Pancreas (tissue), 10 donors: ENCODE results near the gene LSM10. TPM values are rescaled to one million over a fixed set of nuclear protein-coding genes. Genes with fewer than 3 reads are reported as not detected.

Source experiments
- ATAC-seq, 4 donors: fragments of 200-7000 bp; cut with Tn5 transposase; one replicate each; pipeline versions ENCODE4 v1.8.0 to v1.9.1; 2020; ENCODE audit warnings: mild to moderate bottlenecking in 4 of 4, moderate library complexity in 4 of 4
- DNase-seq, 6 donors: peaks; one replicate each; pipeline ENCODE4 v3.0.0-alpha.2; 2020
- FAIRE-seq: peaks from 2 replicates; lab custom pipeline; 2012; peaks lifted over from hg19 to GRCh38; lab: Jason Lieb, UNC
- H3K27ac ChIP-seq, 4 donors: fragments of 200-600 bp; sonication (generic); 1 replicate in 3 of 4; 2 replicates in 1 of 4; pipeline versions ENCODE4 v1.5.0 to v1.8.0; 2020
- H3K27me3 ChIP-seq, 4 donors: fragments of 200-600 bp; one replicate each; pipeline ENCODE4 v1.8.0; 2021
- H3K36me3 ChIP-seq, 3 donors: fragments of 200-600 bp; sonication (generic) in 1 of 3; one replicate each; pipeline versions ENCODE4 v1.5.0 to v1.8.0; 2020 to 2021
- H3K4me1 ChIP-seq, 3 donors: fragments of 200-600 bp; one replicate each; pipeline ENCODE4 v1.8.0; 2021
- H3K4me3 ChIP-seq, 4 donors: fragments of 200-600 bp; sonication (generic) in 2 of 4; one replicate each; pipeline versions ENCODE4 v1.5.0 to v1.8.0; 2020 to 2021
- H3K9me3 ChIP-seq, 4 donors: fragments of 200-600 bp; one replicate each; pipeline ENCODE4 v1.8.0; 2021
- WGBS, 2 donors: extraction: QIAGEN DNeasy Blood & Tissue Kit; methylation state at CpG; one replicate each; pipeline ENCODE4 v1.1.7; 2013; 5-methylcytosine and 5-hydroxymethylcytosine counted together
- intact Hi-C, 3 donors: fragments of 100-400 bp; cut with DNase I; formaldehyde crosslinking; loops; one replicate each; pipeline versions ENCODE4 v1.11.1 to v1.14.2; 2022
- polyA plus RNA-seq, 2 donors: library from polyadenylated mRNA; stranded (reverse); fragments of 200-250 nt; gene quantifications; one replicate each; pipeline ENCODE4 v1.2.3, GENCODE V29; 2013
- total RNA-seq, 6 donors: library from RNA; stranded (reverse); fragmentation: NEBNext Ultra II Directional in 4 of 6; extraction: Animal tissue kit (Norgen Biotek cat#: 25700) in 4 of 6; gene quantifications; one replicate each; pipeline versions ENCODE4 v1.2.1 to v1.2.4, GENCODE V29; 2021 to 2023
- TF ChIP-seq, protein P1 (sequence below), 4 donors: fragments of 200-600 bp; sonication (generic) in 3 of 4; IDR thresholded peaks; one replicate each; pipeline versions ENCODE4 v1.5.0 to v1.8.0; 2021; ENCODE audit warnings: antibody characterized with exemption in 4 of 4
- donor health status: healthy with polysubstance abuse.
- donor health status: DM: no; HTN: no; CAD: no; lungs with moderate emphysema.
- donor health status: DM: no; HTN: no; CAD: no.
- donor health status: control.
- donor health status: control.
- donor health status: Bipolar disorder and iron deficiency.
- donor health status: DM: yes; HTN: yes; CAD: no.
- donor health status: DM: no; HTN: no; CAD: no.
- donor health status: DM: no; HTN: no; CAD: no.
- donor health status: DM: yes; HTN: yes; CAD: no.

The LSM10 gene
- total and polyA plus RNA-seq, 8 donors, result 9.5 to 26.9 (median 14.3) TPM

DNA sequence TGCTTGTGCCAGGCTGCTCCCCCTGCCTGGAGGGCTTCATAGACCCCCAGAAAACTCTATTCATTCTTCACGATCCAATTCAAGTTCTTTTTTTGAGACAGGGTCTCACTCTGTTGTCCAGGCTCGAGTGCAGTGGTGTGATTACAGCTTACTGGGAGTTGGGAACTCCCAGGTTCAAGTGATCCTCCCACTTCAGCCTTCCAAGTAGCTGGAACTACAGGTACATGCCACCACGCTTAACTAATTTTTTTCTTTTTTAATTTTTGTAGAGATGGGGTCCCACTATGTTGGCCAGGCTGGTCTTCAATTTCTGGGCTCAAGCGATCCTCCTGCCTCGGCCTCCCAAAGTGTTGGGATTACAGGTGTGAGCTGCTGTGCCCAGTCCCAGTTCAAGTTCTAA, 16.3 kb downstream of the LSM10 start:
- no peaks in the 10 kb centered on the region for H3K9me3 ChIP-seq
- no peaks in the 10 kb centered on the region for H3K27me3 ChIP-seq
- no peak overlapping the region for H3K4me3 ChIP-seq
- FAIRE-seq (no peak), ATAC-seq (no peak), DNase-seq (peak in 2 of 6 donors; percentile 2 to 5)
- TF ChIP-seq, protein P1, sequence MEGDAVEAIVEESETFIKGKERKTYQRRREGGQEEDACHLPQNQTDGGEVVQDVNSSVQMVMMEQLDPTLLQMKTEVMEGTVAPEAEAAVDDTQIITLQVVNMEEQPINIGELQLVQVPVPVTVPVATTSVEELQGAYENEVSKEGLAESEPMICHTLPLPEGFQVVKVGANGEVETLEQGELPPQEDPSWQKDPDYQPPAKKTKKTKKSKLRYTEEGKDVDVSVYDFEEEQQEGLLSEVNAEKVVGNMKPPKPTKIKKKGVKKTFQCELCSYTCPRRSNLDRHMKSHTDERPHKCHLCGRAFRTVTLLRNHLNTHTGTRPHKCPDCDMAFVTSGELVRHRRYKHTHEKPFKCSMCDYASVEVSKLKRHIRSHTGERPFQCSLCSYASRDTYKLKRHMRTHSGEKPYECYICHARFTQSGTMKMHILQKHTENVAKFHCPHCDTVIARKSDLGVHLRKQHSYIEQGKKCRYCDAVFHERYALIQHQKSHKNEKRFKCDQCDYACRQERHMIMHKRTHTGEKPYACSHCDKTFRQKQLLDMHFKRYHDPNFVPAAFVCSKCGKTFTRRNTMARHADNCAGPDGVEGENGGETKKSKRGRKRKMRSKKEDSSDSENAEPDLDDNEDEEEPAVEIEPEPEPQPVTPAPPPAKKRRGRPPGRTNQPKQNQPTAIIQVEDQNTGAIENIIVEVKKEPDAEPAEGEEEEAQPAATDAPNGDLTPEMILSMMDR (IDR thresholded peaks at IDR 0.05), result no peak
- WGBS, 2 donors, result 85 to 93% methylated on average over 5 of the region's 5 CpGs
- no peaks in the 10 kb centered on the region for H3K36me3 ChIP-seq
- peaks cover 35 to 58% (median 49%) of the 10 kb centered on the region in 3 donors for H3K4me1 ChIP-seq
- H3K27ac ChIP-seq, result no peak overlapping the region
- intact Hi-C loops, result no loop called here

DNA sequence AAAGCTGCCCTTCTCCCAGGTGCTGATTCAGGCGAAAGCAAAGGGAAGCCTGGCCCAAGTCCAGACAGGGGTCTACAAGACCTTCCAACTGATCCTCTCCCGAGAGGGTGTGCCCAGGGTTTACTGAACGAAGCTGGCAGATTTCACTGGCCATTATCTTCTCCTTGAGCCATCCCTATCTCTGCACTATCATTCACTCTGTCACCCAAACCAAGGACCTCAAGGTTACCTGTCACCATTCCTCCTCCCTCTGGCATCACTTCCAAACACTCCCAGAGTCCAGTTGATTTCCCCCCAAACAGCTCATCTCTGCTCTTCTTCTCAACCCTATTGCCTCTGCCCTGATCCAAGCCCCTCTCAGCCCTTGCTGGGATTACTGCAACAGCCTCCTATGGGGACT, 16.9 kb downstream of the LSM10 start:
- Histone ChIP-seq H3K27ac (peak overlapping the region in 2 of 4 donors; percentile 40 to 52), H3K27me3 (no peaks in the 10 kb centered on the region), H3K4me1 (peaks cover 36 to 61% (median 49%) of the 10 kb centered on the region in 3 donors), H3K9me3 (no peaks in the 10 kb centered on the region), H3K4me3 (no peak overlapping the region), H3K36me3 (no peaks in the 10 kb centered on the region)
- intact Hi-C loops, result no loop called here
- ATAC-seq (no peak), DNase-seq (peak in 2 of 6 donors; percentile 19 to 26), FAIRE-seq (no peak)
- TF ChIP-seq, protein P1 (IDR thresholded peaks at IDR 0.05), result no peak
- 43 to 55% methylated on average over 3 of the region's 3 CpGs for WGBS, 2 donors

DNA sequence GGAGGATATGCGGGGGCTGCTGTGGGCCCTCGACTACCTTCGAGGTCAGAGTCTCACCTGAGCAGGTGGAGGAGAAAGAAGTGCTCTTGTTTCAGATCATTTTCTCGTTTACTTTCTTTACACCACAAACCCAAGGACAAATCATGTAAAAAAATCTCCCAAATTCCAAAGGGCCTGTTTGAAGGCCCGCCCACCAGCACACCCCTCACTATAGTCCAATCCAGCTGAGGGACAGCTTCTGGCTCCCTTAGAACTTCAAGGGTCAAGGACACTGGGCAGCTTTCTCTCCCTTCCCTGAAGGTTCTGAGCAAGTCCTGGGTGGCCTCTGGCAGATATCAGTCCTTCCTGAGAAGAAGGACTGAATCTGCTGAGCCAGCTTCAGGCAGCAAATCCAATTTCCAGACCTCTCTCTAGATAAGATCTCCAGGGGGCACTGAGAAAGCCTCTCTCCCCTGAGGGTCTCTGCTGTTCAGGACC, 17.5 kb downstream of the LSM10 start:
- intact Hi-C loops, result no loop called here
- 20 to 22% methylated on average over 5 of the region's 5 CpGs for WGBS, 2 donors

DNA sequence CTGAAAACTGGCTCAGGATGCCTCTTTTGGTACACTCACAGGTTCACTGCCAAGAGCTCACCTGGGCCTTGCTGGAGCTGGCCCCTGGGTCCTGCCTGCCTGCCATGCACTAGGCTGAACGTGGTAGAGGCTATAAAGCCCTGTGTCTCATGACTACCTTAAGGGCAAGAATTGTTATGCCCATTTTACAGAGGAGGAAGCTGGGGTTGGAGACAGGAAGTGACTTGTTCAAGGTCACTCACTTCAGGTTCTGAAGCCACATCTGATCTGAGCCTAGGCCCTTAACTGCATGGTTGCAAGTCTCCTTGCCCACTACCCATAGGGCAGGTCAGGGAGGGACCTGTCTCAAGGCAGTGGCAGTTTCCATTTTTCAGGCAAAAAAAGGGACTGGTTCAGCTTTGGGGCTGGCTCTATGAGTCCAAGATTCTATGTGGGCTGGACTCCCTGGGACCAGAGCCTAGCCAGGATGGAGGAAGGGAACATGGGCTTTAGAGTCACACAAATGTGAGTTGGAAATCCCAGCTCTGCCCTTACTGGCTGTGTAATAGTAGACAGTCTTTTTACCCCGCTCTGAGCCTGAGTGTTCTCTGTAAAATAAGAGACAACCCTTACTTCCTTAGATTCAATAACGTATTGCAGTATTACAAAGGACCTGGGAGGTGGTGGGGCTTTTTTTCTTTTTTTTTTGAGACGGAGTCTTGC, 19.8 kb downstream of the LSM10 start:
- DNase-seq, result no peak
- WGBS, 2 donors, result 73 to 79% methylated on average over 4 of the region's 4 CpGs
- peaks cover 48 to 73% (median 57%) of the 10 kb centered on the region in 3 donors for H3K4me1 ChIP-seq
- H3K4me3 ChIP-seq, result no peak overlapping the region
- no peaks in the 10 kb centered on the region for H3K36me3 ChIP-seq
- intact Hi-C loops, result no loop called here
- no peak for ATAC-seq
- no peaks in the 10 kb centered on the region for H3K27me3 ChIP-seq
- no peak overlapping the region for H3K27ac ChIP-seq
- FAIRE-seq, result no peak
- H3K9me3 ChIP-seq, result no peaks in the 10 kb centered on the region
- TF ChIP-seq, protein P1 (IDR thresholded peaks at IDR 0.05), result no peak

More for the DNA sequence above, 17.5 kb downstream of the LSM10 start:
- Histone ChIP-seq H3K27ac (peak overlapping the region in 2 of 4 donors; percentile 40 to 52), H3K4me3 (no peak overlapping the region), H3K36me3 (no peaks in the 10 kb centered on the region), H3K9me3 (no peaks in the 10 kb centered on the region), H3K4me1 (peaks cover 42 to 67% (median 54%) of the 10 kb centered on the region in 3 donors), H3K27me3 (no peaks in the 10 kb centered on the region)
- TF ChIP-seq, protein P1 (IDR thresholded peaks at IDR 0.05), result no peak
- DNase-seq (peak in 2 of 6 donors; percentile 8 to 26), ATAC-seq (peak in 1 of 4 donors; percentile 3), FAIRE-seq (no peak)

DNA sequence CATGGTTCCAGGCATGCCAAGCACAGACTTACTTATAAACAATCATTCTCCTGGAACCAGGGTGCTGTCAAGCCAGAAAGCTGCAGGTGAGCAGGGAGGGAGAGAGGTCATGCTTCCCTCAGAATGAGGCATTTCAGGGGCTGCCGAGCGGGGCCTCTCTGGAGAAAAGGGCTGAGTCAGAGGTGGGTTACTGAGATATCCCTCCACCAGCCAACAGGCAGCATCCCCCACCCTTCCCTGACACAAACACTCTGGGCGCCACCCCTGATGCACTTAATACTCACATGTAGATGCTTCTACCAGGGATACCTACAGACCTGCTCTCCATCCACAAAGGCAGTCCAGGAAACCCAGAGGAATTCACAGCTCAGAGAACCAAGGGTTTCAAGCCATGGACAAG, 25.1 kb downstream of the LSM10 start:
- WGBS, 2 donors, result 89 to 97% methylated on average over 3 of the region's 3 CpGs
- Histone ChIP-seq H3K27me3 (no peaks in the 10 kb centered on the region), H3K9me3 (no peaks in the 10 kb centered on the region), H3K4me3 (no peak overlapping the region), H3K27ac (peak overlapping the region in 3 of 4 donors; percentile 70 to 86 (median 78)), H3K36me3 (no peaks in the 10 kb centered on the region), H3K4me1 (peaks cover 26 to 43% (median 26%) of the 10 kb centered on the region in 3 donors)
- ATAC-seq, result no peak
- intact Hi-C loops, result no loop called here
- no peak for DNase-seq
- no peak for FAIRE-seq
- TF ChIP-seq, protein P1 (IDR thresholded peaks at IDR 0.05), result no peak
